Loucy (cell line): ENCODE data around the gene NSD2.

Source experiments
- H2AFZ ChIP-seq: fragments of 200-600 bp; sonication (generic); 2 replicates; pipeline ENCODE4 v1.6.0; 2016; ENCODE audit warnings: antibody characterized with exemption, mild to moderate bottlenecking, low read length, moderate library complexity
- H3F3A ChIP-seq: fragments of 200-600 bp; 2 replicates; pipeline ENCODE4 v1.6.0; 2016; ENCODE audit warnings: antibody characterized with exemption, low read depth, mild to moderate bottlenecking
- H3K27me3 ChIP-seq: fragments of 200-600 bp; sonication (generic); 2 replicates; pipeline ENCODE4 v1.6.1; 2014; ENCODE audit warnings: low read length, mild to moderate bottlenecking; ENCODE audit not compliant: insufficient read depth, poor library complexity, severe bottlenecking
- H3K36me3 ChIP-seq: fragments of 200-600 bp; sonication (generic); 2 replicates; pipeline ENCODE4 v1.6.1; 2016; ENCODE audit warnings: low read length; ENCODE audit not compliant: insufficient read depth
- H3K4me1 ChIP-seq: fragments of 200-600 bp; sonication (generic); 2 replicates; pipeline ENCODE4 v1.5.1; 2014; ENCODE audit warnings: low read length, mild to moderate bottlenecking; ENCODE audit not compliant: insufficient read depth, poor library complexity, severe bottlenecking
- H3K4me2 ChIP-seq: fragments of 200-600 bp; sonication (generic); 2 replicates; pipeline ENCODE4 v1.6.0; 2014; ENCODE audit warnings: antibody characterized with exemption, low read length, low read depth, mild to moderate bottlenecking; ENCODE audit not compliant: poor library complexity, severe bottlenecking
- H3K4me3 ChIP-seq: fragments of 200-600 bp; sonication (generic); 2 replicates; pipeline ENCODE4 v1.5.1; 2014; ENCODE audit warnings: low read length, mild to moderate bottlenecking, mixed read lengths; ENCODE audit not compliant: poor library complexity, severe bottlenecking
- H3K79me2 ChIP-seq: fragments of 200-600 bp; sonication (generic); 2 replicates; pipeline ENCODE4 v1.6.1; 2014; ENCODE audit warnings: low read length; ENCODE audit not compliant: insufficient read depth
- H3K9ac ChIP-seq: fragments of 200-600 bp; sonication (generic); 2 replicates; pipeline ENCODE4 v1.6.0; 2014; ENCODE audit warnings: mild to moderate bottlenecking, low read depth, low read length, moderate library complexity; ENCODE audit not compliant: poor library complexity, severe bottlenecking
- H3K9me2 ChIP-seq: fragments of 200-600 bp; sonication (generic); replicated peaks from 2 replicates; pipeline ENCODE4 v1.6.1; 2016; ENCODE audit warnings: low read depth, low read length, mixed read lengths
- H3K9me3 ChIP-seq: fragments of 200-600 bp; sonication (generic); 2 replicates; pipeline ENCODE4 v1.6.1; 2014; ENCODE audit warnings: mild to moderate bottlenecking, antibody characterized with exemption, low read length, low read depth; ENCODE audit not compliant: insufficient read depth
- H4K20me1 ChIP-seq: fragments of 200-600 bp; sonication (generic); 2 replicates; pipeline ENCODE4 v1.6.0; 2014; ENCODE audit warnings: antibody characterized with exemption, low read length, mild to moderate bottlenecking; ENCODE audit not compliant: insufficient read depth, poor library complexity, severe bottlenecking
- CTCF ChIP-seq: fragments of 200-600 bp; sonication (generic); conservative IDR thresholded peaks from 2 replicates; pipeline ENCODE4 v1.5.1; 2014; ENCODE audit warnings: mild to moderate bottlenecking, antibody characterized with exemption, low read length
- EZH2phosphoT487 ChIP-seq: fragments of 200-600 bp; IDR thresholded peaks from 2 replicates; pipeline ENCODE4 v1.6.1; 2018; ENCODE audit warnings: antibody characterized with exemption, mild to moderate bottlenecking, moderate library complexity, borderline replicate concordance

NSD2 gene

GRCh38 chr4:1859389-1859753, 11.8 kb upstream of the NSD2 start:
- no peaks in the 10 kb centered on the region for H3K9me2 ChIP-seq
- H3K4me3 ChIP-seq, result no peak overlapping the region
- H3K9ac ChIP-seq, result no peak overlapping the region
- no peaks in the 10 kb centered on the region for H3K9me3 ChIP-seq
- H3F3A ChIP-seq, result no peaks in the 10 kb centered on the region
- peaks cover 30% of the 10 kb centered on the region for H3K79me2 ChIP-seq
- no peak overlapping the region for H2AFZ ChIP-seq
- H3K36me3 ChIP-seq, result no peaks in the 10 kb centered on the region
- H3K4me1 ChIP-seq, result peaks cover 16% of the 10 kb centered on the region
- no peaks in the 10 kb centered on the region for H3K27me3 ChIP-seq
- H4K20me1 ChIP-seq, result peaks cover 12% of the 10 kb centered on the region
- TF ChIP-seq CTCF (no peak), EZH2phosphoT487 (no peak)
- H3K4me2 ChIP-seq, result no peak overlapping the region

- Histone ChIP-seq H3K4me3 (no peak overlapping the region), H3K27me3 (no peaks in the 10 kb centered on the region), H3K4me2 (no peak overlapping the region), H3K79me2 (peaks cover 8% of the 10 kb centered on the region), H3K9me3 (no peaks in the 10 kb centered on the region), H3K36me3 (no peaks in the 10 kb centered on the region), H3K4me1 (peaks cover 3% of the 10 kb centered on the region), H3K9ac (no peak overlapping the region), H4K20me1 (peaks cover 3% of the 10 kb centered on the region), H2AFZ (no peak overlapping the region), H3F3A (no peaks in the 10 kb centered on the region), H3K9me2 (no peaks in the 10 kb centered on the region)
- TF ChIP-seq EZH2phosphoT487, result no peak
Measured at GRCh38 chr4:1862055-1862911, 8.9 kb upstream of the NSD2 start.

GRCh38 chr4:1862961-1863296, 8.3 kb upstream of the NSD2 start:
- Histone ChIP-seq H3K4me3 (no peak overlapping the region), H3K36me3 (no peaks in the 10 kb centered on the region), H3K9me2 (no peaks in the 10 kb centered on the region), H3F3A (no peaks in the 10 kb centered on the region), H3K9me3 (no peaks in the 10 kb centered on the region), H3K27me3 (no peaks in the 10 kb centered on the region), H4K20me1 (no peaks in the 10 kb centered on the region), H3K79me2 (peaks cover 2% of the 10 kb centered on the region; the same call in 1 of the 2 replicates), H2AFZ (no peak overlapping the region), H3K9ac (no peak overlapping the region), H3K4me2 (no peak overlapping the region), H3K4me1 (no peaks in the 10 kb centered on the region)
- no peak for TF ChIP-seq CTCF
- TF ChIP-seq EZH2phosphoT487, result no peak
